B cell (primary cell): ENCODE results near the gene AMFR.

Source experiments
- CTCF ChIP-seq: fragments of 200-600 bp; IDR thresholded peaks from one replicate; pipeline ENCODE4 v1.8.0; 2022; ENCODE audit warnings: antibody characterized with exemption, mild to moderate bottlenecking
- EZH2 ChIP-seq: IDR thresholded peaks from 2 replicates; pipeline ENCODE4 v1.6.1; 2012; ENCODE audit warnings: borderline replicate concordance, low read depth, mild to moderate bottlenecking, moderate library complexity, low read length; ENCODE audit not compliant: insufficient read depth, poor library complexity, severe bottlenecking

GRCh38 chr16:56320056-56320455 lies 105.3 kb downstream of the AMFR start:
- no peak for TF ChIP-seq CTCF
- no peak for TF ChIP-seq EZH2
